ENCODE measurements around the gene NRP1.
"Not testable (repeated sequence)": the region's sequence is repeated elsewhere in the genome, so short reads cannot be mapped to it uniquely, and the experiment has no call there.

The NRP1 gene

DNA sequence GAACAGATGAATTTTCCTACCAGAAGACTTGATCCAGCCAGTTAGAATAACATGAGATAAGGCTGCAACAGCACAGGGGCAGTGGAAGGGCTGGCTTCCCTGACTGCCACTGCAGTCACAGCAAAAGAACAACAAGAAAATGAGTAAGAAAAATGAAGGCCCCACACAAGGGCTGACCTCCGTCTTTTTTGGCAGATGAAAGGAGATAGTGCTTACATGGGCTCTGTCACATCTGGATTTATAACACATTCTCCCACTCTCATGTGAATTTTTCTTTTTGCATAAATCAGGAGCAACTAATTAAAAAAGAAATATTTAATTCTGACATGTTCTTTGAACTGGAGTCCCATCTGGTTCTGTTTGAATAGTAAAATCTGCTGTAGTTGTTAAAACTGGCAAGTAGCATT, 99.6 kb downstream of the NRP1 start:
- DNase-seq, result no peak

DNA sequence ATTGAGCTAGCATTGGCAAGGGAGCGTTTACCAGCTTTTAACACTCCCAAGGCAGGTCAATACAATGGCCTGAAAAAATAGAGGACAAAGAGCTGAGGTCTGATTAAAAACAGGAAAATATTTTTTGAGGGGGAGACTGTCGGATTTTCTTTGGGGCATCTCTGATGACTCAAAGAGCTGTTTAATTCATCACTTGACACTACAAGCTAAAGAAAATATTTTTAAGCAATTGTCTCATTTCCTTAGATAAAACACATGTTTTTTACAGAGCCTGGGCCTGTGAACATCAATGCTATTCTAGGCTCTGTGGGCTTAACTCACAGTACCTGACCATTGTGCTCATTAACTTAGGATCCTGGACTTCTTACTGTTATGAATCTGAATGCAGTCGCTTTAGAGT, 100.8 kb downstream of the NRP1 start:
- DNase-seq, result no peak

DNA sequence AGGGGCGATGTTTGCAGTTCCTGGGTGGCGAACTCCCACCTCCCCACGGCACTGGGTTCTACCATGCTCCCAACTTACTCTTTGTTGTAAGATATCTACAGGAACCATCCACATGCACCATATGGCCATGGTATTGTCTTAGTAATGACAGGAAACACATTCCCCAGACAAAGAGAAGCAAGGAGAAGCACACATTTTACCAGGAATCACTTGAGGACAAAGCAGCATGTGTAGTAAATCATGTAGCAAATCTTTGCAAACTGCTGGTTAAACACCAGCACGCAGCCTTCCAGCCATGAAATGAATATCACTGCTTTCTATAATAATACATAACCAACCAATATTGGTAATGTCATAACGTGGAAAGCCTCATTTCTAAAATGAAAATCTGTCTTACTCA, 101.2 kb downstream of the NRP1 start:
- DNase-seq, result no peak

DNA sequence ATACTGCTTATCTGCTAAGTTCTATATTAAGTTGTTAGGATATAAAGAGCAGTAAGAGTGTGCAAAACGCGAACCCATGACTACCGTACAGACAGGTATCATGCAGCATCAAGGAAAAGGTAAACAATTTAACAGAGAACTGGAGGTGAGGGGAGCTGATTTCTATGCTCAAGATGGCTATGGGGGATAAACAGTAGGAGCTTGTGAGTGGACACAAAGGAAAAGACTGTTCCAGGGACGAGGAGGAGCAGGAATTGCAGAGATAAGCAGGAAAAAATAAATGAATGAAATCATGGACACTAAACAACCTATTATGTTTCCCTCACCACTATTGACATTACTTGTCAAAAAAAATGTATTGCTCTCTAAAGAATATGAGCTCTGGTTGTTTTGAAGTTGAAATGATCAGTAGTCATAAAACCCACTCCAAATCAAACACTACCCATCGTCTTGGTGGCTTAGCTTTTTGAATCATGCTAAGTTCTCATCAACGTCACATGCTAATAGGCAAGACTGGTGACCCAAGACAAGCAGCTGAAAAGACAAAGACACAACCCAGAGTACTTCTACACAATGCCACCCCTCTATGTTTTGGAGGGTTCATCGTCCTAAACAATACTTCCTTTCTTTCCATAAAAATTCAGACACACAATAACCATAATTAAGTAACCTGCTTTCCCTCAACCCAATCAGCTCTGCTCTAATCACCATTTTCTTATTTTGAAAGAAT, 102.7 kb downstream of the NRP1 start:
- no peak for DNase-seq

DNA sequence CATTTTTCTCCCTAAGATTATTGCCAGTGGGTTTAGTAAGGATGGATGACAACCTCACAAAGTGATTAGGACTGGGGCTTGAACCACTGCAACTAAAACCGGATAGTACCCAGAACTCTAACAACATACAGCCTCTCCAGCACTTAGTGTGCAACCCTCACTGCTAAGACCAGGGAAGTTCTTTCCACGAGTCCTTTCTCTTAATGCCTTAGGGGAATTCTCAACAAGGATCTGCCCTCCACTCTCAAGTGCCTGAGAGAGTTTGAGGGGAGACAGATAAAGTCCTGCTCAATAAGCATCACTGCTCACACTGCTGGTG, 104.6 kb downstream of the NRP1 start:
- DNase-seq, result no peak

DNA sequence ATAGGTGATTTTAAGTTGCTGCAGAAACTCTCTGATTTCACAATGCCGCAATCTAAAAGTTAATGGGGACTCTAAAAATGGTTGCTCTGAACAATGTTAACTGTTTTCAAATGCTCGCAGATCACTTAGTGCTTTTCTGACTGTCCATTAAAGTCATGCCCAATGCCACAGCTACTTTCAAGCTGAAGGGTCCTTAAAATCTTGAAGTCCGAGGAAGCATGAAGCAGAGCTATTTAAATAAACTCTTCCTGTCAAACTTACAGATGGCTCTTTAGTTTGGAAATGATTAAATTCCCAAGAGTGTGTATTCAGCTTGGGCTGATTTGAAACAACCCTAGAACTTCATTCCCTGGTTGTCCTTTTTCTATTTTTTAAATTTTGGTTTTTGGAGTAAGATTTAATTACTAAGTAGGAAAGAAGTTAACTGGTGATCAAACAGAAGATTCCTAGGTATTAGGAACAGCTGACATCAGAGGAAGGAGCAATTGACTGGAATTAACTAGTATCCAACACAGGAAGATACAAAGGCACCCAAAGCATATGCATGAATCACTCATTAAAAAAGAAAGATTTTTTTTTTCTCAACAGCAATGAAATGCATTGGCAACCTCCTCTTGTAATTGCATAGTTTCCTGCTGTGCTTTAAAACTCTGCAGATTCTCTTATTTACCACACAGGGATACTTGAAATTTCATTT, 105.1 kb downstream of the NRP1 start:
- no peak for DNase-seq

DNA sequence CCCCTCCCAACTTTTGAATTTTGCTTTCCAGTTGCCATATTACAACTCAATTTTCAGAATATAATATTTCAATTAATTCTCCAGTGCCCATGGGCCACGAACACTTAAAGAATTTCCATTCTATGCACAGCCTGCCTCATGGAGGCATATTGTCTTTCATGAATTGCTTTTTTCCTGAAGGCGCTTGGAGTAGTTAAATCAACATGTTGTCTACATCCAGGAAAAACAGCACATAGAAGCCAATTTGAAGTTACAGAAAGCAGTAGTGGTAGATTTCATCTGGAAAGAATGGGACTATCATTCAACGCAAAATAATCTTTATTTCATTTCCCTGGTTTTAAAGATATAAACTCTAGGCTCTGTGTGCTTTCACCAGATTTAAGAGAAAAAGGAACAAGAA, 106.0 kb downstream of the NRP1 start:
- no peak for DNase-seq

DNA sequence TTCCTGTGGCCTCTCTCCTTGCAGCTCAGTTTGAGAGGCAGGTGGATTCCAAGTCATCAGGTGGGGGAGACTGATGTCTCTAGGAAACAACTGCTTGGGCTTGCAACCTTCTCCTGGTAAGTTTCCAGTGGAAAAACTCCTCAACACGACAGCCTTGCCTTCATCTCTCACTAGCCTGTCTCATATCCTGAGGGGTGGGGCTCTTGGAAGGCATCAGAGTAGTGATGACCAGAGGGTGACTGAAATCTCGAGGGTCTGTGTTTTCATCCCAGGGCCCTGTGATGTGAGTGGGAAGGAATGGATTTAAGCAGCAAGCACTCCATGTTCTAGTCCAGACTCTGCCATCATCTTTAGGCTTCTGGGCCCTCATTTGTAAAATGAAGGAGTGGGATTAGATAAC, 107.0 kb downstream of the NRP1 start:
- no peak for DNase-seq

DNA sequence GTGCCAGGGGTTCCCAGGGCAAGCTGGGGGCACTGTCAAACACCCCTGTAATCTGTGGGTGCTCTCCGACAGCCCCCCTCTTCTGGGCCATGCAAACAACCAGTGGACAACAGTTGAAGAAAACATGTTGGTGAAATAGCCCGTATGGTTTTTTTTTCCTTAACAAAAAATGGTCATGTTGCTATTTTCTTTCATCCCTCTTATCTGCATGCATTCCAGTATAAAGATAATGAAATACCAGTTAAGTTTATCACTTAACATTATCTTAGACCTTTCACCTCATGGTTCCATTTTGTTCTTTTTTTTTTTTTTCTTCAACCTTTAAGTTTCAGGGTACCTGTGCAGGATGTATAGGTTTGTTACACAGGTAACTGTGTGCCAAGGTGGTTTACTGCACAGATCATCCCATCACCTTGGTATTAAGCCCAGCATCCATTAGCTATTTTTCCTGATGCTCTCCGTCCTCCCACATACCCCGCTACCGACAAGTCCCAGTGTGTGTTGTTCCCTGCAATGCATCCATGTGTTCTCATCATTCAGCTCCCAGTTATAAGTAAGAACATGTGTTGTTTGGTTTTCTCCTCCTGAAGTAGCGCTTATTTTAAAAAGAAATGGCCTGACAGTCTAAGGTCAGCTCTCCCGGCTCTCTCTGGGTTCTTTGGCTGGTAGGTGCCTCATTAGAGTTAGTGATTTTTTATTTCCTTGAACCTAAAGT, 110.1 kb downstream of the NRP1 start:
- DNase-seq, result no peak

DNA sequence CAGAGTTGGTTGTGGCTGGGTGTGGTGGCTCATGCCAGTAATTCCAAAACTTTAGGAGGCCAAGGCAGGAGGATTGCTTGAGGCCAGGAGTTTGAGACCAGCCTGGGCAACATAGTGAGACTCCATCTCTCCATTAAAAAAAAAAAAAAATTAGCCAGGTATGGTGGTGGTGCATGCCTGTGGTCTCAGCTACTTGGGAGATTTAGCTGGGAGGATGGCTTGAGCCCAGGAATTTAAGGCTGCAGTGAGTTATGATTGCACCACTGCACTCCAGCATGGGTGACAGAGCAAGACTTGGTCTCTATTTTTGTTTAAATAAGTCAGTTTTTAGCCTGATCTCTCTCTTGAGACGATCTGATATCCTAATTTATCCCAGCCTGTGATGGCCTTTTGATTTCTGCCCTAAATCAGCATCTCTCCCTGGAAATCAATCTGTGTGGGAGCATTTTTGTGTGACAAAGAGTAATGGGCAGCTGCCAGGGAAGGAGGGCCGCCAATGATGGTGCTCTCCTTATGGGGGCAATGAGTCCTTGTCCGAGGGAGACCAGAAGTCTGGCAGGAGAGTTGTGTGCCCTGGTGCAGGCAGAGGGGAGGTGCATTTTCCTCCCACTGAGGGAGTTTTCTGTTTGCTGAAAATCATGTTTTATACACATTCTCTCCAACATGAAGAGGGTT, 111.0 kb downstream of the NRP1 start:
- no peak for DNase-seq

DNA sequence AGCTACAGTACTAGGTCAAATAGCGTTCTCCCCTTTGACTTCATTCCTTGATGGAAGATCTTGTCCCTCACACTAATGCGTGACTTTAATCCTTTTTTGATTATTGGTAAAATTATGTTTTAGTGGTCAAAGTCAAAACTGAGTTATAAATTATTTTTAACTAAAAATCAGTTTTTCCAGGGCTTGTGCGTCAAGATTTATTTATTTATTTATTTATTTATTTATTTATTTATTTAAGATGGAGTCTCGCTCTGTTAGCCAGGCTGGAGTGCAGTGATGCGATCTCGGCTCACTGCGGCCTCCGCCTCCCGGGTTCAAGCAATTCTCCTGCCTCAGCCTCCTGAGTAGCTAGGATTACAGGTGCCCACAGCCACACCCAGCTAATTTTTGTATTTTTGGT, 112.2 kb downstream of the NRP1 start:
- not testable (repeated sequence) for DNase-seq

DNA sequence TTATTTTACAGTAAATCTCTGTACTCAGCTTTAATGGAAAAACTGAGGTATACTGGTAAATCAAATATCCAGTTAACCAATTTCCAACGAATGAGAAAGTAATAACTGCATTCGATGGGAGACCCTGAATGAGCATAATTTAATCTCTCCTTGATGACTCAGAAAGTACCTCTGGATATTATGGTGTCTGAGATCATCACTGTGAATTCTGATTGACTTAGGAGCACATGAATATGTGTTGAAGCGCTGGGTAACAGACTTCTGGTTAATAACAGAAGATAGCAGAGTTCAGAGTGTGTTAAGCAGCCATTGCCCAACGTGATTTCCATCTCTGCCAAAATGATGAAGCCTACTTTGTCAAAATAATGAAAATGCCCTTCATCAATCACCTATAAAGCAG, 116.6 kb downstream of the NRP1 start:
- no peak for DNase-seq

DNA sequence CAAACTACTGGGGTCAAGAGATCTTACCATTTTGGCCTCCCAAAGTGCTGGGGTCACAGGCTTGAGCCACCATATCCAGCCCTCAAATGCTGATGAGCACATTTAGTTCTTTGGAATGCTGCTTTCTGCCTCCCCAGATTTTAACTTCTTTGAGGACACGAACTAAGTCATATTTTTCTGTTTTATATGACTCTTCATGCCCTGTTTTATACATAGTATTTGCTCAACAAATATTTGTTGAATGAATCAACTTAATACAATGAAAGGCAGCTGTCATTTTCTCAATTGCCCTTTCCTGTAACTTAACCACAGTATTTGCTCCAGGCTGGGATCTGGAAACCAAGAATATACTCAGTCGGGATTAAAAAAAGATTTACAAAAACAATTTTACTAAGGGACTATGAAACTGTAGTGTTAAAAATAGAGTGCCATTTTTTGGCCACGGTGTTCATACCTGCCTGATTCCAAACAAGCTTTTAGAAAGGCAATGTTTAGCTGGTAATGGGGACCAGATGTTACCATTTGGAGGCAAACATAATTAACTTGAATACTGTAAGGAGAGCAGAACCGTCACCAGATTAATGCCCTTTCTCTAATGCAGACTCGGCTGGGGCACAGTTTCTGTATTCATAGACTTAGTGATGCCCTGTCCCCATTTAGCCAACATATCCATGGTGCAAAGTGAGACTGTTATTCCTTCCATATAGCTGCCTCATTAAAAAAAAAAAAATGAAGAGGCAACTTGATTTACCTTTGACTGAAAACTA, 117.6 kb downstream of the NRP1 start:
- peak; percentile 38 for DNase-seq

DNA sequence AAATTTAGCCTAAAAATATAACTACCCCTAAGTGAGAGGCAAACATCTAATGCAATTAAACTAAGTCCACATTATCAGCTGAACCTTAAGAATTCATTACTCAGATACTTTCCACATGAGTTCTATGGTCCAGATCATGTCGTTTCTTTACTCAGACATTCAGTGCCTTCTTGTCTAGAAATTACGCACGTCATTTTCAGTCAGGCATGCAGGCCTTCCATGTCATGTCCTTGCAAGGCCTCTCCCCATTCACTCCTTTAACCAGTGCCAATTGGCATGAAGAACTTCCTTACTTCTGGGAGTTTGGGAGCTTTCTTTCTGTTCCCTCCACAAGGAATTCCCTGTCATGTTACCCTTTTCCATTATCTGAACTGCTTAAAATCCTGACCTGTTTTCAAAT, 118.8 kb downstream of the NRP1 start:
- no peak for DNase-seq

DNA sequence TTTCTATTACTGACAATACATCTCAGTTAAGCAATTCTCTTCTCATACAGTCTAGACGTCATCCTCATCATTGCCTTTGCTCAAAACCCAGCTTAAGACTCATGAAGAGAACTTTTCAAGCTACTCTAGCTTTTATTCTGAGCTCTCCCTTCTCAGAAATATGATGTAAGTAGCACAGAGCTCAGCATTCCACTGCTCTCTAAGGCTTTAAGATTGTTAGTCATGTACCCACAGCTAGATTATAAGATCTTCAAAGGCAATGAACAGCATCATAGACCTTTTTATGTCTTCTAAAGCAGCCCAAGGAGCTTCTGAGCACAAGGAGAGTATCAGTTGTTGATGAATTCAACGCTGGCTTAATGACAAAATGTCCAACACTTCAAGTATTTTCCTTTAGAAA, 119.3 kb downstream of the NRP1 start:
- DNase-seq, result no peak

DNA sequence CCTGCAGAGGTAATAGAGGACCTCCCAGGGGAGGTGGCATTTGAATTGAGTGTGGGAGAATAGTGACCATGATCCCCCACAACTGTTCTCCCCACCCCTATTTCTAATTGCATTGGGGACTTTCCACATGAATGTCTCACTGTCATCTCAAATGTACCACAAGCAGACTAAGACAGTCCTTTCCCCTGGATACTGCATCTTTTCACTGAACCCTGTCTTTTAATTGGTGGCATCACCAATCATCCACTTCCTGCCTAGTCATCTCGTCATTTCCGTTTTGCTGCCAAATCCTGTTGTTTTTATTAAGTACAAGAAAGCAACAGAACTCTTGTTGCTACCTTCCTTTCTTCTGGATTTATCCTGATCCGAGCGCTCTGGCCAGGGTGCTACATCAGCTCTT, 120.3 kb downstream of the NRP1 start:
- DNase-seq, result no peak

DNA sequence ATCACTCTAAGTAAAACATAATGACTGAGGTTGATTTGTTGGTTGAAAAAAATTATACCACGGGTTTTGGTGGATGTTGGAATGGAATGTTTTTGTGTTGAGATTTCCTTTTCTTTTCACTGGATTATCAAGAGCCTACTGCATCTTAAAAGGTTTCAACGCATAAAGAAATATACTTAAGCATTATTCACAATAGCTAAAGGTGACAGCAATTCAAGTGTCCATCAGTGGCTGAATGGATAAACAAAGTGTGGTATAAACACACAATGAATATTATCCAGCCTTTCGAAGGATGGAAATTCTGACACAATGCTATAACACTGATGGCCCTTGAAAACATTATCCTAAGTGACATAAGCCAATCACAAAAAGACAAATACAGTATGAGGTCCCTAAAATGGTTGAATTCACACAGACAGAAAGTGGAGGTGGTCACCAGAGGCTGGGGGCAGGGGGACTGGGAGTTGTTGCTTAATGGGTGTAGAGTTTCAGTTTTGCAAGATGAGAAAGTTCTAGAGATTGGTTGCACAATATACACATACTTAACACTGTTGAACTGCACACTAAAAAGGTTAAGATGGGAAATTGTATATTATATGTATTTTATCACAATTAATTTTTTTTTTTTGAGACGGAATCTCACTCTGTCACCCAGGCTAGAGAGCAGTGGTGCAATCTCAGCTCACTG, 122.3 kb downstream of the NRP1 start:
- DNase-seq, result no peak

DNA sequence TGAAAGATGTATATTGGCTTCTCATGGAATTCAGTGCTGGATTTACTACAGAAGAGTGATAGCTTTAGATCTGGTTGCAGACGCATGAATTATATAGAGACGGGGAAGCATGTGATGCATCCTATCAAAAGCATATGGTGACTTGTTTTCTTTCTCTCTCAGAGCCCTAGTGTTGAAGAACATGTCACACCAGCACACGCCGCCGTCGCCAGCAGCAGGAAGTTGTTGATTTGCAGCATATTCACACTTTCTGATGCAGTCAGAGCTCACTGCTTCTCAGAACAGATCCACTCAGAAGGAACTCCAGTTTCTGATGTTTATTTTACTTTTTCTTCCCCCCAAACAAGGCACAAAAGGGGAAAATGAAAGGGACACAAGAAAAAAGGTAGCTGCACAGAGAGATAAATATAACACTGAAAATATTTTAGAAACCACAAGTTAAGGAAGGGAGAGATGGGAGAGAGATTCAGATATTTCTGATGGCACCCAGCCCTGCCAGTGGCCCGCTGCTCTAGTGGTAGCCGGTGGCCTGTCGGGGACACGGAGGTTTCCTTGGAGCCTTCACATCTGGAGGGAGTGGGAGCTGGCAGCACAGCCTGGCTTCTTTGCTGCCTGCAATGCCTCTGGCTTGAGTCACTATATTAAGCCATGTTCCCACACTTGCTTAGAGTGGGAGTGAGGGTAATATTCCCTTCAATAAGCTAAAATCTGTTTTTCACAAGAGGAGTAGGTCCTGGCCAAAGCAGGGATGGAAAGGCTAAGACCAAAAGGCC, 123.2 kb downstream of the NRP1 start:
- DNase-seq, result no peak

DNA sequence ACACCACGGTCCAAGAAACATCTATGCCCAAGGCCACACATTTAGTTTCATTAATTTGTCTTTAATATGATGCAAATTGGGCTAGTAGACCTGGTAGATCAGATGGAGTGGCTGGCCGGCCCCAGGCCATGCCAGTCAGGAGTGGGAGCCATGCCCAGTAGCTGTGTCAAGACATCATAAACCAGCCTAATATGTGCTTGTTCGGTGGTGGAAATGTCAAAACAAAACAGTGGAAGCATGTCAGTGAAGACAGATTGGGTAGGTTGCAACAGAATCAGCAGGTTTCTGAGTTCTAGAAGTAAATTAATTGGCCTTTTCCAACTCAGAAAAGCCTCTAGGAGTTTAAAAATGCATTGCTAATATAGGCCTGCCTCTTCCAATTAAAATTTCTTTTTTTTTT, 124.7 kb downstream of the NRP1 start:
- DNase-seq, result no peak

DNA sequence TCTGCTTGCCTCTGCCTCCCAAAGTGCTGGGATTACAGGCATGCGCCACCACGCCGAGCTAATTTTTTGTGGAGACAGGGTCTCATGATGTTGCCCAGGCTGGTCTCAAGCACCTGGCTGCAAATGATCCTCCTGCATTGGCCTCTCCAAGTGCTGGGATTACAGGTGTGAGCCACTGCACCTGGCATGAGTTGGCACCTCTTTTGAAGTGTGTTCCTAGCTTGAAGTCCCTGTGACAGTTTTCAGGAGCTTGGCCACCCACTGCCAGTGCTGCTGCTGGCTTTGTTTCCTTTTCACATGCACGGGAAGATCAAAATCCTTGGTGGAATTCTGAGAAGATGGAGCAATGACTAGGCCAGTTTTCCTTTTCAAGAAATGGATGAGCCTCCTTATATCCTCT, 126.3 kb downstream of the NRP1 start:
- DNase-seq, result no peak

DNA sequence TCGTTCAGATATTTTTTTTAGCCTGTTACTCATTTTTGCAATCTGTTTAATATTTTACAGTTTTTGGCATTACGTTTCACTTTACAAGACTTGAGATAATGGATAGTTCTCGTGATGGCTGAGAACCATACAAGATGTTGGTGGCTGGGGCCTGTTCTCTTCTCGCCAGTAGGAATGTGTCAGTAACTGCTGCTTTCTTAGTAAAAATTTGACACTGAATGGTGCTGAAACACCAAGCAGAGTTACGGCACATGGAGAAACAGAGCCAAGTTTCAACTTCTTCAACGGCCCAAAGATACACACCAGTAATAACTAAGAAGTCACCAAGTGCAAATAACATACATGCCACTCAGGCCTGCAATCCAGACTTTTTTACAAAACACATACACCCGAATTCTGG, 130.4 kb downstream of the NRP1 start:
- DNase-seq, result no peak

DNA sequence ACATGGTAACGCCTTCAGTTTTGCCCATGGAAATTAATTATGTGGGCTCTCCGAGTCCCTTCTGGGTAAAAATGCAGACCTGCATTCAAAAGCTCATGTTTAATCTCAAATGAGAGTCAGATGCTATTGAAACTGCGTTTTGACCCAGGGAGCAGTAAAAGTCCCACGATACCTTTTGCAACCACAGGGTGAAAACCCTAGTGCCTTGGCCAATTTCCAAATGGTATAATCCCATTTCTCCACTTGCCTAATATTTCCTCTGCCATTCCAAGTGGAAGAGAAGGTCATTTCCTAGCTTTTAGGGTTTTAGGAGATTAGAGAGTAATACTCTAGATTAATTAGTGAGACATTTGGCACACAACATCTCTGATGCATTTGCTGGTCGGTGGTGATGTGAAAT, 132.5 kb downstream of the NRP1 start:
- no peak for DNase-seq
